SH-SY5Y (cell line): ENCODE results near the gene SLC2A11.

ENCODE experiments used
- GATA2 ChIP-seq: IDR thresholded peaks from 2 replicates; pipeline ENCODE4 v1.6.1; 2011; ENCODE audit warnings: mild to moderate bottlenecking, low read depth, low read length
- GATA3 ChIP-seq: IDR thresholded peaks from 2 replicates; pipeline ENCODE4 v1.6.1; 2011; ENCODE audit warnings: low read depth, mild to moderate bottlenecking, low read length, moderate library complexity

DNA sequence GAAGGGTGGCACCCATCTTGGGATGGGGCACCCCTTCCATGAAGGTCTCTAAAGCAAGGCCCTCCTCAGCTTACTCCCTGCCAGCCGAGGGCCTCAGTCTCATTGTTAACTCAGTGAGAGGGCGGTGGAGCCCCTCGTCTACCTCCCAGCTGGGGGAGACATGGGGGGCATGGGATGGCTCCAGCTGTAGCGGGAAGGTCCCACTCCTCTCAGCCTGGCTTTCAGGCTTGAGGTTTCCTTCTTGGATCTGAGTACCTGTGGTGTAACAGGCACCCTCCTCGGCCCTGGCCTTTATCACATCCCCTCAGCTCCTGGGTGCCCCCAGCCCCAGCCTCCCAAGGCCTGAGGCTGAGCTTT, 38.5 kb downstream of the SLC2A11 start:
- no peak for TF ChIP-seq GATA3
- TF ChIP-seq GATA2: no peak
